Right lobe of liver (tissue), 6 donors: ENCODE measurements around the gene HOXB7. TPM values are rescaled to one million over a fixed set of nuclear protein-coding genes. Genes with fewer than 3 reads are reported as not detected.

ENCODE experiments used
- ATAC-seq, 4 donors: fragments of 200-7000 bp; cut with Tn5 transposase; one replicate each; pipeline ENCODE4 v1.9.1; 2020; ENCODE audit warnings: mild to moderate bottlenecking in 4 of 4, moderate library complexity in 4 of 4
- DNase-seq, 3 donors: peaks; one replicate each; pipeline ENCODE4 v3.0.0-alpha.2; 2020
- H3K27ac ChIP-seq, 3 donors: fragments of 200-600 bp; one replicate each; pipeline ENCODE4 v1.8.0; 2022
- H3K27me3 ChIP-seq, 2 donors: fragments of 200-600 bp; one replicate each; pipeline ENCODE4 v1.8.0; 2022
- H3K36me3 ChIP-seq, 4 donors: fragments of 200-600 bp; sonication (generic) in 1 of 4; one replicate each; pipeline versions ENCODE4 v1.5.1 to v1.8.0; 2017 to 2022; ENCODE audit warnings: control low read depth in 1 of 4
- H3K4me1 ChIP-seq, 4 donors: fragments of 200-600 bp; sonication (generic) in 1 of 4; one replicate each; pipeline versions ENCODE4 v1.5.1 to v1.8.0; 2017 to 2022; ENCODE audit warnings: control low read depth in 1 of 4
- H3K4me3 ChIP-seq, 3 donors: fragments of 200-600 bp; one replicate each; pipeline ENCODE4 v1.8.0; 2022
- H3K9me3 ChIP-seq, 4 donors: fragments of 200-600 bp; sonication (generic) in 1 of 4; one replicate each; pipeline versions ENCODE4 v1.5.1 to v1.8.0; 2017 to 2022; ENCODE audit warnings: control low read depth in 1 of 4
- POLR2A ChIP-seq: fragments of 450-650 bp; IDR thresholded peaks from one replicate; pipeline ENCODE4 v1.6.1; 2017; ENCODE audit warnings: antibody characterized with exemption, mild to moderate bottlenecking
- WGBS: methylation state at CpG from one replicate; pipeline ENCODE4 v1.1.6; 2018; ENCODE audit warnings: low coverage, low lambda C conversion rate; ENCODE audit not compliant: insufficient coverage; ENCODE audit errors: missing lambda C conversion rate; 5-methylcytosine and 5-hydroxymethylcytosine counted together
- intact Hi-C, 2 donors: fragments of 100-400 bp; cut with DNase I; formaldehyde crosslinking; loops; one replicate each; pipeline versions ENCODE4 v1.11.2 to v1.14.1; 2022
- total RNA-seq, 6 experiments: library from RNA; depleted of rRNA in 2 of 6; stranded (reverse); fragments of >200 nt in 2 of 6; fragmentation: NEBNext Ultra II Directional in 3 of 6; extraction: Animal tissue kit (Norgen Biotek cat#: 25700) in 3 of 6; gene quantifications; one replicate each; pipeline versions ENCODE4 v1.1.0 to v1.2.4, GENCODE V29; 2016 to 2023
- TF ChIP-seq, protein P1 (sequence below), 4 donors: fragments of 200-600 bp in 3 of 4; fragments of 450-650 bp in 1 of 4; IDR thresholded peaks; one replicate each; pipeline versions ENCODE4 v1.5.1 to v1.8.0; 2016 to 2022; ENCODE audit warnings: antibody characterized with exemption in 4 of 4, mild to moderate bottlenecking in 2 of 4
- donor health status: DM: no; HTN: yes; CAD: no.
- donor health status: DM: no; HTN: no; CAD: no.
- donor health status: DM: no; HTN: no; CAD: no.
- donor health status: DM: no; HTN: yes; CAD: no.
- donor health status: DM: no; HTN: yes; CAD: no.

Gene HOXB7
- total RNA-seq, 6 experiments from 2014 or later, result 0.16 to 0.79 (median 0.30) TPM; not detected in 2

DNA sequence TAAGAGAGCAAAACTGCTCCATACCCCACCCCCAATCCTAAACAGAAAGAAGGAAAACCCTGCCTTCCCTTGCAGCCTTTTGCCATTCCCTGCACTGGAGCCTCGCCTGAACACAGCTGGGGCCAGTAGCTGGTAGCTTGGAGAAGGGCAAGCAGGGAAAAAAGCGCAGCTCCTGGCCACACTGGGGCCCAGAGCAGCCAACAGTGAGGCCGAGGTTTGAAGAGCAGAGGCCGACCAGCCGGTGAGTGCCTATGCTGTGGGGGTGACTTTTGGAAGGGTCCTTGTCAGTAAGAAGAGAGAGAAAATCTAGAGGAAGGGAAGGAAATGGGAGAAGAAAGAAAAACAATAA lies 18.6 kb upstream of the HOXB7 start:
- ATAC-seq (no peak), DNase-seq (no peak)
- H3K36me3 ChIP-seq, result no peaks in the 10 kb centered on the region
- H3K4me3 ChIP-seq, result no peak overlapping the region
- H3K9me3 ChIP-seq, result no peaks in the 10 kb centered on the region
- TF ChIP-seq, protein P1, sequence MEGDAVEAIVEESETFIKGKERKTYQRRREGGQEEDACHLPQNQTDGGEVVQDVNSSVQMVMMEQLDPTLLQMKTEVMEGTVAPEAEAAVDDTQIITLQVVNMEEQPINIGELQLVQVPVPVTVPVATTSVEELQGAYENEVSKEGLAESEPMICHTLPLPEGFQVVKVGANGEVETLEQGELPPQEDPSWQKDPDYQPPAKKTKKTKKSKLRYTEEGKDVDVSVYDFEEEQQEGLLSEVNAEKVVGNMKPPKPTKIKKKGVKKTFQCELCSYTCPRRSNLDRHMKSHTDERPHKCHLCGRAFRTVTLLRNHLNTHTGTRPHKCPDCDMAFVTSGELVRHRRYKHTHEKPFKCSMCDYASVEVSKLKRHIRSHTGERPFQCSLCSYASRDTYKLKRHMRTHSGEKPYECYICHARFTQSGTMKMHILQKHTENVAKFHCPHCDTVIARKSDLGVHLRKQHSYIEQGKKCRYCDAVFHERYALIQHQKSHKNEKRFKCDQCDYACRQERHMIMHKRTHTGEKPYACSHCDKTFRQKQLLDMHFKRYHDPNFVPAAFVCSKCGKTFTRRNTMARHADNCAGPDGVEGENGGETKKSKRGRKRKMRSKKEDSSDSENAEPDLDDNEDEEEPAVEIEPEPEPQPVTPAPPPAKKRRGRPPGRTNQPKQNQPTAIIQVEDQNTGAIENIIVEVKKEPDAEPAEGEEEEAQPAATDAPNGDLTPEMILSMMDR (IDR thresholded peaks at IDR 0.05), result no peak
- TF ChIP-seq POLR2A, result no peak
- H3K27me3 ChIP-seq, result peaks cover 32 to 83% of the 10 kb centered on the region in 2 donors
- H3K27ac ChIP-seq, result no peak overlapping the region
- intact Hi-C loops, result no loop called here
- WGBS, result 27% methylated on average over 5 of the region's 5 CpGs
- H3K4me1 ChIP-seq, result peaks cover 0 to 17% (median 2%) of the 10 kb centered on the region in 4 donors

DNA sequence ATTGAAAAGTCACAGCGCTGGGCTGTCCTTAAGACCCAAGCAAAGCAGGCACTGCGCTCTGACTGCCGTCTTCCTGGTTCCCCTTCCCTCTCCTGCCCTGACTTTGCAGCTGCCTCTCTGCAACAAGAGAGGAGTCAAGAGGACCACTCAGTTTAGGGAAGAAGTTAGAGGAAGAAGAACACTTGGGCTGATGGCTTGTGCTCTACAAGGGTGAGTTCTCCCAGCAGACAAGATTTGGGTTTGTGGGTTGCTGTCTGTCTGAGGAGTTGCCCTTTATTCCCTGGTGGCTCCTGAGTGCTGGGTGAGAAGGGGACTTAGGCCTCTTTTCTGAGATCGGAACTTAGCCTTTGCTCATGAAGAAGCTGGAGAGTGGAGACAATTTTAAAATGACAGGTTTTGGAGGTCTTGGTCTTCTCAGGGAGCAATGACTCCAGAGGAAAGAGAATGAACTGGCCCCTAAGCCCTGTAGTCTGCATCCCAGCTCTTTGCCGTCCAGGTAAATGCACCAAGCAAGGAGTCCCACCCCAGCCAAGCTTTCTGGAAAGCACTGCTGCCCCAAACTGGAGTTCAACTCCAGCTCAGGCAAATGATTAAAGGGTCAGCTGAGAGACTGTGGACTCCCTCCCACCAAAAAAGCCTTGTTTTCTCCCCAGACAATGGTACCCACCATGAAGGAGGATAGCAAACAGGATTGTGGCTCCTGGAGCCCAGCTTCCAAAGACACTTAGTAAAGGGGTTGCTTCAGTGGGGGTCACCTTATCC lies 18.0 kb upstream of the HOXB7 start:
- Histone ChIP-seq H3K4me3 (no peak overlapping the region), H3K9me3 (no peaks in the 10 kb centered on the region), H3K4me1 (peaks cover 0 to 17% (median 2%) of the 10 kb centered on the region in 4 donors), H3K36me3 (no peaks in the 10 kb centered on the region), H3K27me3 (peaks cover 35 to 81% of the 10 kb centered on the region in 2 donors), H3K27ac (no peak overlapping the region)
- no peak for DNase-seq
- 17% methylated on average over 4 of the region's 5 CpGs for WGBS
- TF ChIP-seq, protein P1 (IDR thresholded peaks at IDR 0.05), result no peak
- no peak for TF ChIP-seq POLR2A
- ATAC-seq, result peak in 1 of 4 donors; percentile 31
- intact Hi-C loops, result no loop called here

DNA sequence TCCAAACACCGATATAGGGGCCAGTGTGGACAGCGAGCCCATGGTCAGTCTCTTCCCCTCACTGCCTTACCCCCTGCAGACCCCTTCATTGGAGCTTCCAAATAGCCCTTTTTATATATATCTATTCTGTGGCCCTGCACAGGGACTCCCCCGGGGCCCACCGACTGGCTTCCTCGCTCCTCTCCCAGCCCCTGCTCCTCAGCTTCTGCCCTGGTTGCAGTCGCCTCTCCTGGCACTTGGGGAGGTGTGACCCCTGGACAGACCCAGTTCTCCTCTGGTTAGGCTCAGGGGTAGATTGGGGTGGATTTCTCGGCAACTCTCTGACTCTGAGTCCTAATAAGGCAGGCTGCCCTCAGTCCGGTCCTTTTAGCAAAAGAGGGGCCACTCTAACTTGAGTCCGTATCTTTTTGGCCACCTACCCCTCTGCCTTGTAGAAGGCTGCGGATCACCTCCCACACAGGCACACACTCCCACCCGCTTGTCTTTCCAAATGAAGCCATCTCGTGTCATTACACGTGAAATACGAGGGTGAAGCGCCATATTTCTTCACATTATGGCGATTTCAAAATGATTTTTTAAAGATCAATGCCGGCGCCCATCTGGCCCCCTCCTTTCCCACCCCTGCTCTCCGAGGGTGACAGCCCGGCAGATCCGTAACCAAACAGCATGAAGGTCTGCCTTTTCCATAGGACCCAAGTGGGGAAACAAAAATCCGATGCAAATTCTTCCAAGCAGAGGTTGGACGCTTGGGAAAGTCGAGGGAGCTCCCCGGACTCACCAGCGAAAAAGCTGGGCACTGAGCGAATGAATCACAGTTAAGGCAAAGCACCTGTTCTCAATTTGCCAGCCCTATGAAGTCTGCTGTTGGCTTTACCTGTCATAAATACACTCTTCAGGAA lies 17.1 kb upstream of the HOXB7 start:
- H3K27me3 ChIP-seq, result peaks cover 30 to 72% of the 10 kb centered on the region in 2 donors
- H3K36me3 ChIP-seq, result no peaks in the 10 kb centered on the region
- peaks cover 0 to 17% (median 2%) of the 10 kb centered on the region in 4 donors for H3K4me1 ChIP-seq
- intact Hi-C loops, result no loop called here
- H3K9me3 ChIP-seq, result no peaks in the 10 kb centered on the region
- TF ChIP-seq, protein P1 (IDR thresholded peaks at IDR 0.05), result no peak
- no peak for TF ChIP-seq POLR2A
- DNase-seq (no peak), ATAC-seq (no peak)
- WGBS, result 12% methylated on average over 26 of the region's 27 CpGs
- H3K27ac ChIP-seq, result no peak overlapping the region
- no peak overlapping the region for H3K4me3 ChIP-seq

DNA sequence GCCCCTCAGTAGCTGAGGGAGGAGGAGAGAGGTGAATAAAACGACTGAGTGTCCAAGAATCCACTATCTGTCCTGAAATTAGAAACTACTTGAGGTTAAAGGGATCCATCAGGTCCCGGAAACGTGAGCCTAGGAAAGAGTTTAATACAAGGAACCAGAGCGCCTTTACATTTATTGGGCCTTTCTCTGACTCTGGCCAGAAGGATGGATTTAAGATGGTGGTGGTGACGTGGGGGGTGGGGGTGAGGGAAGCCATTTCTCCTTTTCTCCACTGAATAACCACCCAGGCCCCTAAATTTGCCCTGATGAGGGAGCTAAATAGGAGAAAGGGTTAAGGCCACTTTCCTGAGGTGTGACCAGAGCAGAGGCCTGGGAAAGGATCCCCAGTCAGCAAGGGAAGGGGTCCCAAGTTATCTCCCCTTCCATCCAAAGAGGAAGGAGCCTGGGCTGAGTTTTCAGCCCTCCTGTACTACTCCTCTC lies 16.3 kb upstream of the HOXB7 start:
- 3% methylated on average over 5 of the region's 5 CpGs for WGBS
- Histone ChIP-seq H3K4me1 (peaks cover 0 to 17% (median 2%) of the 10 kb centered on the region in 4 donors), H3K27ac (no peak overlapping the region), H3K27me3 (peaks cover 30 to 72% of the 10 kb centered on the region in 2 donors), H3K36me3 (no peaks in the 10 kb centered on the region), H3K4me3 (no peak overlapping the region), H3K9me3 (no peaks in the 10 kb centered on the region)
- DNase-seq (no peak), ATAC-seq (no peak)
- intact Hi-C loops, result no loop called here
- TF ChIP-seq, protein P1 (IDR thresholded peaks at IDR 0.05), result no peak
- TF ChIP-seq POLR2A, result no peak
